Neural cell (in vitro differentiated cells): ENCODE results near the gene BMPR1A.

ENCODE experiments used
- EZH2 ChIP-seq: fragments of 200-600, 300-800 bp; shearing (Covaris generic), sonication (generic); IDR thresholded peaks from 2 replicates; pipeline ENCODE4 v1.6.1; 2014; ENCODE audit warnings: antibody characterized with exemption, low read length, borderline replicate concordance, mild to moderate bottlenecking; ENCODE audit not compliant: insufficient read depth, poor library complexity, severe bottlenecking
- RAD21 ChIP-seq: fragments of 450-650 bp; conservative IDR thresholded peaks from 2 replicates; pipeline ENCODE4 v1.6.1; 2014; ENCODE audit warnings: antibody characterized with exemption, mild to moderate bottlenecking, moderate library complexity
- SMC3 ChIP-seq: fragments of 450-650 bp; conservative IDR thresholded peaks from 2 replicates; pipeline ENCODE4 v1.6.1; 2014; ENCODE audit warnings: antibody characterized with exemption, mild to moderate bottlenecking, moderate library complexity; ENCODE audit not compliant: poor library complexity
- TAF1 ChIP-seq: IDR thresholded peaks from 2 replicates; pipeline ENCODE4 v1.6.1; 2012; ENCODE audit warnings: low read depth
- TF ChIP-seq, protein P1 (sequence below): fragments of 450-650 bp; IDR thresholded peaks from 2 replicates; pipeline ENCODE4 v1.5.1; 2014; ENCODE audit warnings: antibody characterized with exemption, mild to moderate bottlenecking, moderate library complexity; ENCODE audit not compliant: poor library complexity, severe bottlenecking
- TF ChIP-seq, protein P2 (sequence below): IDR thresholded peaks from 2 replicates; pipeline ENCODE4 v1.6.1; 2012; ENCODE audit warnings: borderline replicate concordance

DNA sequence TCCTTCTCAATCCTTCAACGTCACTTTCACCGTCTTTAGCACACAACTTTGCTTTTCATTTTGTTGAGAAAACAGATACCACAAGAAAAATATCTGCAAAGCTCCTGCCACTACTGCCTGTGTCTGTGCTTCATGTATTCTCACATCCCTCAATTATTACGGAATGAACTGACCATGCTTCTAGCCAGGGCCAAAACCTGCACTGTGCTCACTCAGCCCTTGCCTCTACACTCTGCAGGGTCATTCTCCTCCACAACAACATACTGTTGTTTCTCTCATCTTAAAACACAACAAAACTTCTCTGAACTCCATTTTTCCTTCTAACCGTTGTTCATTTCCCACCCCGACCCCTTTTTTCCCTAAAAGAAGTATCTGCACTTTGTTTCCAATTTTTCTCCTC, 29.5 kb downstream of the BMPR1A start:
- no peak for TF ChIP-seq SMC3
- TF ChIP-seq RAD21, result no peak
- TF ChIP-seq EZH2, result no peak
- TF ChIP-seq, protein P1, sequence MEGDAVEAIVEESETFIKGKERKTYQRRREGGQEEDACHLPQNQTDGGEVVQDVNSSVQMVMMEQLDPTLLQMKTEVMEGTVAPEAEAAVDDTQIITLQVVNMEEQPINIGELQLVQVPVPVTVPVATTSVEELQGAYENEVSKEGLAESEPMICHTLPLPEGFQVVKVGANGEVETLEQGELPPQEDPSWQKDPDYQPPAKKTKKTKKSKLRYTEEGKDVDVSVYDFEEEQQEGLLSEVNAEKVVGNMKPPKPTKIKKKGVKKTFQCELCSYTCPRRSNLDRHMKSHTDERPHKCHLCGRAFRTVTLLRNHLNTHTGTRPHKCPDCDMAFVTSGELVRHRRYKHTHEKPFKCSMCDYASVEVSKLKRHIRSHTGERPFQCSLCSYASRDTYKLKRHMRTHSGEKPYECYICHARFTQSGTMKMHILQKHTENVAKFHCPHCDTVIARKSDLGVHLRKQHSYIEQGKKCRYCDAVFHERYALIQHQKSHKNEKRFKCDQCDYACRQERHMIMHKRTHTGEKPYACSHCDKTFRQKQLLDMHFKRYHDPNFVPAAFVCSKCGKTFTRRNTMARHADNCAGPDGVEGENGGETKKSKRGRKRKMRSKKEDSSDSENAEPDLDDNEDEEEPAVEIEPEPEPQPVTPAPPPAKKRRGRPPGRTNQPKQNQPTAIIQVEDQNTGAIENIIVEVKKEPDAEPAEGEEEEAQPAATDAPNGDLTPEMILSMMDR, result no peak
- TF ChIP-seq TAF1, result no peak
- TF ChIP-seq, protein P2, sequence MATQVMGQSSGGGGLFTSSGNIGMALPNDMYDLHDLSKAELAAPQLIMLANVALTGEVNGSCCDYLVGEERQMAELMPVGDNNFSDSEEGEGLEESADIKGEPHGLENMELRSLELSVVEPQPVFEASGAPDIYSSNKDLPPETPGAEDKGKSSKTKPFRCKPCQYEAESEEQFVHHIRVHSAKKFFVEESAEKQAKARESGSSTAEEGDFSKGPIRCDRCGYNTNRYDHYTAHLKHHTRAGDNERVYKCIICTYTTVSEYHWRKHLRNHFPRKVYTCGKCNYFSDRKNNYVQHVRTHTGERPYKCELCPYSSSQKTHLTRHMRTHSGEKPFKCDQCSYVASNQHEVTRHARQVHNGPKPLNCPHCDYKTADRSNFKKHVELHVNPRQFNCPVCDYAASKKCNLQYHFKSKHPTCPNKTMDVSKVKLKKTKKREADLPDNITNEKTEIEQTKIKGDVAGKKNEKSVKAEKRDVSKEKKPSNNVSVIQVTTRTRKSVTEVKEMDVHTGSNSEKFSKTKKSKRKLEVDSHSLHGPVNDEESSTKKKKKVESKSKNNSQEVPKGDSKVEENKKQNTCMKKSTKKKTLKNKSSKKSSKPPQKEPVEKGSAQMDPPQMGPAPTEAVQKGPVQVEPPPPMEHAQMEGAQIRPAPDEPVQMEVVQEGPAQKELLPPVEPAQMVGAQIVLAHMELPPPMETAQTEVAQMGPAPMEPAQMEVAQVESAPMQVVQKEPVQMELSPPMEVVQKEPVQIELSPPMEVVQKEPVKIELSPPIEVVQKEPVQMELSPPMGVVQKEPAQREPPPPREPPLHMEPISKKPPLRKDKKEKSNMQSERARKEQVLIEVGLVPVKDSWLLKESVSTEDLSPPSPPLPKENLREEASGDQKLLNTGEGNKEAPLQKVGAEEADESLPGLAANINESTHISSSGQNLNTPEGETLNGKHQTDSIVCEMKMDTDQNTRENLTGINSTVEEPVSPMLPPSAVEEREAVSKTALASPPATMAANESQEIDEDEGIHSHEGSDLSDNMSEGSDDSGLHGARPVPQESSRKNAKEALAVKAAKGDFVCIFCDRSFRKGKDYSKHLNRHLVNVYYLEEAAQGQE, result no peak
